NK-92 treated with Interleukin-12 subunit alpha and Interleukin-12 subunit beta, amount 100 ng/mL, for 24 hours (cell line): ENCODE data around the gene MKI67.
"Not testable (repeated sequence)": the region's sequence is repeated elsewhere in the genome, so short reads cannot be mapped to it uniquely, and the experiment has no call there.

Experiments
- DNase-seq: peaks from one replicate; lab custom pipeline; 2025; lab: John Stamatoyannopoulos, UW

MKI67 gene

GRCh38 chr10:128147669-128148068 lies 21.4 kb upstream of the MKI67 start:
- no peak for DNase-seq

GRCh38 chr10:128147064-128147463 lies 20.8 kb upstream of the MKI67 start:
- DNase-seq, result no peak

- DNase-seq, result no peak
Measured at GRCh38 chr10:128144547-128144946, 18.3 kb upstream of the MKI67 start.

DNA sequence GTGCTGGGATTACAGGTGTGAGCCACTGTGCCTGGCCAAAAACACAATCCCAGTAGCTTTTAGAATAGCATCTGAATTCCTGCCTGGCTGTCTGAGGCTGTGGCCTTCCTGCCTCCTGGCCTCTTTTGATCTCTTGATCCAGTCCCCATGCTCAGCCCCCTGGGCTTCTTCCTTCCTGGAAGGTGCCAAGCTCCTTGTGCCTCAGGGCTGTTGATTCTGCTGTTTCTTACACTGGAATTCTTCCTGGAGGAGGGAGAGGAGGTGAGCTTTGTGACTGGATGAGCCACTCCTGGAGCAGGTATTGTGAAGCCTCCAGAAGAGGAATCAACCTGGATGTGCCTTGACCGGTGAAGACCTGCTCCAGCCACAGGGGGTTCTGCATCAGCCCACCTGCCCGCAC lies 17.3 kb upstream of the MKI67 start:
- DNase-seq, result no peak

DNA sequence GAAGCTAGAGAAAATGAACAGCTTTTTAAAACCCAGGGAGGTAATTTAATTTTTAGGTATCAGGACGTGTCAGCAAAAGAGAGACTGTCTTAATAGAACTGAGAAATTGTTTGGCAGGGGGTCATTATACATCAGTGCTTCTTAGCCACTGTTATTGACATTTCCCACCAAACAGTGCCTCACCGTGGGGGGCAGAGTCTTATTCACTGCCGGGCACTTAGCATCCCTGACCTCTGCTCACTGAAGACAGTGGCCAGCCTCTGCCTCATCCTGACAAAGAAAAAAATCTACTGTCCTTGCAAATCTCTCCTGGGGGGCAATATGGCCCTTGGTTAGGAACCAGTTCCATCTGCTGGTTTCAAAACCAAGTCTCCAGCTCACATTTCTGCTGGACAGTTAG lies 14.2 kb upstream of the MKI67 start:
- DNase-seq, result no peak

DNA sequence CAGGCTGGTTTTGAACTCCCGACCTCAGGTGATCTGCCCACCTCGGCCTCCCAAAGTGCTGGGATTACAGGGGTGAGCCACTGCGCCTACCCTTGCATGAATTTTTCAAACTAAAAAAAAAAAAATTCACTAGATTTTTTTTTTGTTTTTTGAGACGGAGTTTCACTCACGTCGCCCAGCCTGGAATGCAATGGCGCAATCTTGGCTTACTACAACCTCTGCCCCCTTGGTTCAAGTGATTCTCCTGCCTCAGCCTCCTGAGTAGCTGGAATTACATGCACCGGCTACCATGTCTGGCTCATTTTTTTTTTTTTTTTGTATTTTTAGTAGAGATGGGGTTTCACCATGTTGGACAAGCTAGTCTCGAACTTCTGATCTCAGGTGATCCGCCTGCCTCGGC lies 12.2 kb upstream of the MKI67 start:
- not testable (repeated sequence) for DNase-seq

- no peak for DNase-seq
Measured at GRCh38 chr10:128137877-128138276, 11.7 kb upstream of the MKI67 start.

GRCh38 chr10:128130051-128130450 lies 3.8 kb upstream of the MKI67 start:
- DNase-seq, result no peak

- DNase-seq, result no peak
Measured at GRCh38 chr10:128128582-128128981, 2.4 kb upstream of the MKI67 start.

- no peak for DNase-seq
Measured at GRCh38 chr10:128125416-128125943, 743 bp downstream of the MKI67 start.

- DNase-seq, result no peak
Measured at GRCh38 chr10:128124813-128125403, 1.3 kb downstream of the MKI67 start.

DNA sequence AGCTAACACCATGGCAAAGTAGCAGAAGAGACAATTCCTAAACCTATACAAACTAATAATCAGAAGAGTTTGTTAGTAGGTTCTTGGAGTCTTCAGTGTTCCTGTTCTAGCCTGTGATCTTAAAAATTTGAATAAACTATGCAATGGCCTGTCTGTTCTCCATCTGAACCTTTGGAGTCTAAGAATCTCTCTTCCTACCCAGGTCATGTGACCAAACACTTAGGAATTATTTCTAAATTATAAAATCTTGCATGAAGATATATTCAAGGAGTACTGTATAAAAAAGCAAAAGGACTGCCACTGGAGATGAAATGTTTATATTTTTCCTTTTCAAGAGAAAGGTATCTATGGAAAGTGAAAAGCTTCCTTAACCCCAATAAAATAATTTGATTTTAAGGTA lies 2.4 kb downstream of the MKI67 start:
- DNase-seq, result no peak

DNA sequence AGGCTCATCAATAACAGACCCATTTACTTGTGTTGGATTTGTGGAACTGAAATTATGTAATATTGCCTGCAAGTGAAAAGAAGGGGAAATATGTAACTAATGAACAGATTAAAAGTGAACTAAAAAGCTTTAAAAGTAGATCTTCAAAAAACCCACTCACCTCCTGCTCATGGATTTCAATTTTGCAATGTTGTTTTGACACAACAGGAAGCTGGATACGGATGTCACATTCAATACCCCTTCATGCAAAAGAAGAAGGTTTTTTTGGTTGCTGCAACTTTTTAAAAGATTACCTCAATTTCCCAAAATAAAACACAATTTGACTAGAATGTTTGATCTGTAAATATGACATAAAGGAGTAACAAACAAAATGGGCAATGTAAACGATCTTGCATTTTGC lies 3.3 kb downstream of the MKI67 start:
- no peak for DNase-seq

DNA sequence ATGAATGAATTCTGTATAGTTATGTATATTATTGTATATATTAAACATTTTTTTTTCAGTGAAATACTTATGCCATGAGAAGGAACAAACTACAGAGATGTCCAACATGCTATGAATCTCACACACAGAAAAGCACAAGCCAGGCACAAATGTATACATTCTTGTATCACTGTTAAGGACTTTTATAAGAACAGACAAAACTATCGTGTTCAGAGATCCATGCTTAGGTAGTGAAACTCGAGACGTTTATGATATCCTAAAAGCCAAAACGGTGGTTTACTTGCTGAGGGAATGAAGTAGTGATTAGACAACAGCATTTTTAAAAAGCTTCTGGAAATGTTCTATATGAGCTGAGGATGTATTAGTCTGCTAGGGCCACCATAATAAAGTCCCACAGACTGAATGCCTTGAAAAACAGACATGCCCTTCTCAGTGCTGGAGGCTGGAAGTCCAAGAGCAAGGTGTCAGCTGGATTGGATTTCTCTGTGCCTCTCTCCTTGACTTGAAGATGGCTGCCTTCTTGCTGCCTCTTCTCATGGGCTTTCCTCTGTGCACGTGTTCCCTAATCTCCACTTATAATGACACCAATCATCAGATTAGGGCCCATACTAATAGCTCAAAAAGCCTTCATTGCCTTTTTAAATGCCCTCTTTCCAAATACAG lies 4.3 kb downstream of the MKI67 start:
- DNase-seq, result no peak

DNA sequence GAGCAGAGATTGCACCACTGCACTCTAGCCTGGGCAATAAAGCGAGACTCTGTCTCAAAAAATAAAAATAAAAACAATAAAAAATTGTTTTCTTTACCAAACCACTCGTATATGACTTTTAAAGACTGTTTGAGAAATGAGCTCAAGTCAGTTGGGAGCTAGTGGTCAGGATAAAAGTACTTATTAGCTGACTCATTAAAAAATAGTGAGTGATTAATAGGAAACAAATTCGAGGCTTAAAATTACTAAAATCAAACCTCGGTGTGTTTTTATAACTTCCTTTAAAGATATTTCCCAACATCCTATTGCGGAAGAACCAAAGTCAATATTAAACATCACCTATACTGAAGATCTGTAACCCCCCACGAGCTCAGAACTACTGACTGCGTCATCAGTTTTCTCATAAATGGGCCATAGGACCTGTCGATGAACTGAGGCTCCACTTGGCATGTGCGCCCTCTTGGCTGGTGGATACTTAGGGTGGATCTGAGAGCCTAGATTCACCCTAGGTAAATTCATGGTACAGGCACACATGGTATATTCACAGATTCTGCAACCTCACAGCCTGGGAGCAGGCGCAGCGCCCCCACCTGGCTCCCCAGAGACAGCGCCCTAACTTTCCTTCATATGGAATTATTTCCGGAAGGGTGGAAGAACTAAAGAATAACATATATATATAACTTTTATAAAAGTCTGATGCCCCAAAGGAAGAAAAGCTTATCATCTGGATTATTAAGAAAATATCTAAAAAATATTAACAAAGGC lies 9.2 kb downstream of the MKI67 start:
- DNase-seq, result no peak

GRCh38 chr10:128116187-128116586 lies 10.0 kb downstream of the MKI67 start:
- DNase-seq, result no peak

DNA sequence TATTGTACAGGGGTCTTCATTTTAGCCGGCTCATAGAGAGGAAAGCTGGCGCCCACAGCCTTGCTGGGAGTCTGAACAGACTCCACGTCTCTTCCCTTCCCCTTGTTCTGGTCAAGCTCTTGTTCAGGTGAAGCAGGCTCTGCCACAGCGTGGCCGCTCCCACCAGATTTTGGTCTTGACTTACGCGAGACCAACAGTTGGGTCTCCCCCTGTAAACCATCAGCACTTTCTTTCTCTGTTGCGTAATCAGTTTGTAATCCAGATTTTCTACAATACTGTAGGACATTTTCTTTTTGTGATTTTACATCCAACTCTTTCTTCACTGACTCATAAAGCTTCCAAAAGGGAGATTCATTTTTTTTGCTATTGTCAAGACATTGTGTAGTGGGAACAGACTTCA lies 10.9 kb downstream of the MKI67 start:
- no peak for DNase-seq

DNA sequence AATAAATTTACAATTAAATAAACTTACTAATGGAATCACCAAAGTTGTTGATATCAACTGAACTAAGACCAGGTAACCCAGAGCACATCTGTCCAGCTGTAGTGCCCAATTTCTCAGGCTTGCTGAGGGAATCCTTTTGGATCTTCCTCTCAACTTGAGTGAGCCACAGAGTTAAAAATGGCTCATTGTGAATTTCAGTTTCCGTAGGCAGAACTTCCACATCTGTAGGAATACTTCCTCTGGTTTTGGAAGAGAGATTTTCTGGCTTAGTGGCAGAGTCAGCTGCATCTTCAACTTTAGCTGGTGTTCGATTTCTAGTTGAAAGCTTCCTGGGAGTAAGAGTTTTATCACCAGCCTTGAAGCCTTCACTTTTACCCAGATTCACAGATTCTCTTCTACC lies 11.3 kb downstream of the MKI67 start:
- no peak for DNase-seq

DNA sequence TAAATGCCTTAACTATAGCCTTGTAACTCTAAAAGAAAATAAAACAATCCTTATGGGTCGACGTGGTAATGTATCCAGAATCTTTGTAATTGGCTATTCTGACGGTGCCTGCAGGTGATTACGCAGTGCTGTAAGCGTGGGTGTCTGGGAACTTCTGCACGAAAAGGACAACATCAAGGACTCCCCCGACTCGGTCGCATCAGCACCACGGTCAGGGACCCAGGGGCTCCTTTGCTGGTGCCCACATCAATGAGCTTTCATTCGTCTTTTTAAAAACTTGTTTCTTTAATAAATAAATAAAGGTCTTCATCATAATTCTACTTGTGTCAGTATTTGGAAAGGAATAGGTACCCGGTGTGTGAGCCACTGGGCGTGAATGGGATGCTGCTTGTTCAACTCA lies 13.2 kb downstream of the MKI67 start:
- DNase-seq, result no peak

GRCh38 chr10:128111696-128112095 lies 14.5 kb downstream of the MKI67 start:
- DNase-seq, result no peak

GRCh38 chr10:128110339-128110738 lies 15.9 kb downstream of the MKI67 start:
- DNase-seq, result no peak

GRCh38 chr10:128109707-128110106 lies 16.5 kb downstream of the MKI67 start:
- DNase-seq, result no peak

DNA sequence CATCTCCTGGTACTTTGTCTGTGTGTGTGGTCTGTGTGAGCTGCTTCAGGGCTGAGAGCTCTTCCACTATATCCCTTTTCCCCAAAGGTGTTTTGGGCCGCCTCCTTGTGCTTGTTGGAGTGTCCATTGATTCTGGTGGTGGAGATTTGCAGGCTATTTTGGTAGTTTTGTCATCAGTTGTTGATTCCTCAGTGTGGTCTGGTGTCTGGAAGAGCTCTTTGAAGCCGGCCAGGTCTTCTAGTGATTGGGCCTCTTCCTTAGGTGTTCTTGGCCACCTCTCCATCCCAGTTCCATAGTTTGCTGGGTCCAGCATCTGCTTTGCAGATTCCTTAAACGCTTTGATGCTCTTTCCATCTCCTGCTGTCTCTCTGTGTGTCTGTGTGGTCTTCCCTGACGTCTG lies 20.8 kb downstream of the MKI67 start:
- DNase-seq, result no peak
